Esophagus squamous epithelium (tissue), 5 donors: Measurements from ENCODE around the gene GRAMD2B. TPM values are rescaled to one million over a fixed set of nuclear protein-coding genes. Genes with fewer than 3 reads are reported as not detected.

ENCODE experiments used
- DNase-seq: peaks from one replicate; lab custom pipeline; 2025; lab: John Stamatoyannopoulos, UW
- H3K27ac ChIP-seq, 4 donors: fragments of 200-600 bp; sonication (generic); one replicate each; pipeline ENCODE4 v1.5.1; 2016 to 2019; ENCODE audit warnings: mild to moderate bottlenecking in 1 of 4
- H3K27me3 ChIP-seq, 4 donors: fragments of 200-600 bp; sonication (generic); 1 replicate in 3 of 4; 2 replicates in 1 of 4; pipeline versions ENCODE4 v1.5.1 to v1.6.0; 2017 to 2021; ENCODE audit warnings: antibody characterized with exemption in 1 of 4
- H3K36me3 ChIP-seq, 3 donors: fragments of 200-600 bp; sonication (generic); one replicate each; pipeline ENCODE4 v1.5.1; 2016 to 2019
- H3K4me1 ChIP-seq, 3 donors: fragments of 200-600 bp; sonication (generic); one replicate each; pipeline ENCODE4 v1.5.1; 2017 to 2019
- H3K4me3 ChIP-seq, 4 donors: fragments of 200-600 bp; sonication (generic); 1 replicate in 3 of 4; 2 replicates in 1 of 4; pipeline ENCODE4 v1.5.1; 2016 to 2019; ENCODE audit warnings: mild to moderate bottlenecking in 2 of 4, moderate library complexity in 1 of 4
- H3K9me3 ChIP-seq, 3 donors: fragments of 200-600 bp; sonication (generic); one replicate each; pipeline ENCODE4 v1.5.1; 2016 to 2019
- CTCF ChIP-seq, 6 experiments: fragments of 450-650 bp in 4 of 6; fragments of 200-600 bp in 2 of 6; sonication (generic) in 2 of 6; IDR thresholded peaks; one replicate each; pipeline ENCODE4 v1.5.1; 2016 to 2019; ENCODE audit warnings: antibody characterized with exemption in 6 of 6, mild to moderate bottlenecking in 4 of 6, moderate library complexity in 4 of 6
- POLR2A ChIP-seq, 4 donors: fragments of 450-650 bp; IDR thresholded peaks; one replicate each; pipeline ENCODE4 v1.6.1; 2017; ENCODE audit warnings: antibody characterized with exemption in 4 of 4, mild to moderate bottlenecking in 4 of 4, moderate library complexity in 3 of 4
- WGBS, 2 donors: methylation state at CpG; one replicate each; pipeline ENCODE4 v1.1.5; 2018; 5-methylcytosine and 5-hydroxymethylcytosine counted together
- intact Hi-C: fragments of 100-400 bp; cut with DNase I; formaldehyde crosslinking; loops from one replicate; pipeline ENCODE4 v1.15.0; 2022
- total RNA-seq, 4 donors: library from RNA; depleted of rRNA; stranded (reverse); fragments of >200 nt; gene quantifications; one replicate each; pipeline ENCODE4 v1.1.0, GENCODE V29; 2016
- donor health status: DM: yes; HTN: yes; CAD: no.

The GRAMD2B gene
- total RNA-seq, 4 donors from 2014 or later = 10.2 to 29.0 (median 15.8) TPM

GRCh38 chr5:126520593-126520953 is 97.4 kb downstream of the GRAMD2B start:
- Histone ChIP-seq H3K27ac (peak overlapping the region; percentile 62 to 86 (median 84)), H3K4me3 (no peak overlapping the region), H3K36me3 (no peaks in the 10 kb centered on the region), H3K27me3 (no peaks in the 10 kb centered on the region), H3K9me3 (no peaks in the 10 kb centered on the region), H3K4me1 (peaks cover 0 to 75% (median 35%) of the 10 kb centered on the region in 3 donors)
- DNase-seq = no peak
- intact Hi-C loops = no loop called here
- TF ChIP-seq CTCF (IDR thresholded peaks at IDR 0.05) (no peak), POLR2A (IDR thresholded peaks at IDR 0.05) (no peak)

GRCh38 chr5:126521130-126521529 is 97.9 kb downstream of the GRAMD2B start:
- Histone ChIP-seq H3K4me1 (peaks cover 0 to 79% (median 39%) of the 10 kb centered on the region in 3 donors), H3K27me3 (no peaks in the 10 kb centered on the region), H3K9me3 (no peaks in the 10 kb centered on the region), H3K27ac (peak overlapping the region; percentile 40 to 86 (median 72)), H3K4me3 (no peak overlapping the region), H3K36me3 (no peaks in the 10 kb centered on the region)
- intact Hi-C loops = no loop called here
- no peak for DNase-seq
- TF ChIP-seq CTCF (IDR thresholded peaks at IDR 0.05) = no peak
- TF ChIP-seq POLR2A (IDR thresholded peaks at IDR 0.05) = no peak

- Histone ChIP-seq H3K4me1 (peaks cover 0 to 53% (median 35%) of the 10 kb centered on the region in 3 donors), H3K9me3 (no peaks in the 10 kb centered on the region), H3K27ac (peak overlapping the region in 3 of 4 donors; percentile 38 to 59 (median 45)), H3K27me3 (no peaks in the 10 kb centered on the region), H3K36me3 (no peaks in the 10 kb centered on the region), H3K4me3 (no peak overlapping the region)
- TF ChIP-seq CTCF (IDR thresholded peaks at IDR 0.05) = no peak
- TF ChIP-seq POLR2A (IDR thresholded peaks at IDR 0.05) = no peak
- no peak for DNase-seq
- WGBS, 2 donors = 55 to 67% methylated on average over 8 of the region's 8 CpGs
- intact Hi-C loops = no loop called here
Measured at GRCh38 chr5:126523818-126524510, 100.8 kb downstream of the GRAMD2B start.

GRCh38 chr5:126525630-126526245 is 102.5 kb downstream of the GRAMD2B start:
- H3K4me1 ChIP-seq = peaks cover 0 to 36% (median 20%) of the 10 kb centered on the region in 3 donors
- H3K27ac ChIP-seq = peak overlapping the region in 3 of 4 donors; percentile 45 to 59 (median 51)
- intact Hi-C loops = no loop called here
- H3K27me3 ChIP-seq = no peaks in the 10 kb centered on the region
- 31 to 51% methylated on average over 5 of the region's 5 CpGs for whole genome bisulfite sequencing, 2 donors
- H3K9me3 ChIP-seq = no peaks in the 10 kb centered on the region
- TF ChIP-seq POLR2A (IDR thresholded peaks at IDR 0.05) (peak in 1 of 4 donors; percentile 28), CTCF (IDR thresholded peaks at IDR 0.05) (no peak)
- no peak overlapping the region for H3K4me3 ChIP-seq
- DNase-seq = no peak
- no peaks in the 10 kb centered on the region for H3K36me3 ChIP-seq

- Histone ChIP-seq H3K27me3 (no peaks in the 10 kb centered on the region), H3K9me3 (no peaks in the 10 kb centered on the region), H3K4me3 (no peak overlapping the region), H3K4me1 (peaks cover 0 to 37% (median 23%) of the 10 kb centered on the region in 3 donors), H3K36me3 (no peaks in the 10 kb centered on the region), H3K27ac (peak overlapping the region in 1 of 4 donors; percentile 59)
- no peak for DNase-seq
- TF ChIP-seq POLR2A (IDR thresholded peaks at IDR 0.05) (no peak), CTCF (IDR thresholded peaks at IDR 0.05) (no peak)
- intact Hi-C loops = no loop called here
Measured at GRCh38 chr5:126526493-126526892, 103.3 kb downstream of the GRAMD2B start.
